Measurements from ENCODE around the gene EDN3. TPM values are rescaled to one million over a fixed set of nuclear protein-coding genes. Genes with fewer than 3 reads are reported as not detected.

EDN3 gene
- total and polyA plus RNA-seq, 2 experiments from 2014 or later, result 0.13 to 0.17 TPM

GRCh38 chr20:59359906-59360725 is 59.7 kb downstream of the EDN3 start:
- H3K27ac ChIP-seq (ENCODE audit: low read depth), result no peak overlapping the region
- H3K27ac Mint-ChIP-seq, result 0 out of 2 replicates have a peak overlapping the region, but pooled peaks have one; percentile 43
- H2AFZ ChIP-seq, result 0 out of 2 replicates have a peak overlapping the region, but pooled peaks have one; percentile 47
- ATAC-seq (peak; percentile 37; the same call in 2 of the 3 replicates), DNase-seq (ENCODE audit: low spot score) (no peak)
- no peak overlapping the region for H3K4me2 ChIP-seq
- H3K79me2 ChIP-seq (replicated peaks; ENCODE audit: insufficient read depth), result no peaks in the 10 kb centered on the region
- no peaks in the 10 kb centered on the region for H3K36me3 Mint-ChIP-seq (ENCODE audit: low read depth)
- H3F3A ChIP-seq (replicated peaks; ENCODE audit: low read depth), result no peaks in the 10 kb centered on the region
- TF ChIP-seq ETS1 (IDR thresholded peaks at IDR 0.05) (no peak), NANOG (IDR thresholded peaks at IDR 0.05; ENCODE audit: borderline replicate concordance) (no peak), ZNF114 (CRISPR knock-in tag; IDR thresholded peaks at IDR 0.05) (no peak), REST (IDR thresholded peaks at IDR 0.05; ENCODE audit: unreplicated experiment) (no peak), STAT1 (IDR thresholded peaks at IDR 0.05; ENCODE audit: unreplicated experiment) (no peak), CREB1 (CRISPR knock-in tag; IDR thresholded peaks at IDR 0.05; ENCODE audit: low read depth) (no peak), ZNF331 (CRISPR knock-in tag; IDR thresholded peaks at IDR 0.05; ENCODE audit: low read depth) (no peak), JUNB (IDR thresholded peaks at IDR 0.05; ENCODE audit: unreplicated experiment) (no peak)
- TF ChIP-seq, protein P1, sequence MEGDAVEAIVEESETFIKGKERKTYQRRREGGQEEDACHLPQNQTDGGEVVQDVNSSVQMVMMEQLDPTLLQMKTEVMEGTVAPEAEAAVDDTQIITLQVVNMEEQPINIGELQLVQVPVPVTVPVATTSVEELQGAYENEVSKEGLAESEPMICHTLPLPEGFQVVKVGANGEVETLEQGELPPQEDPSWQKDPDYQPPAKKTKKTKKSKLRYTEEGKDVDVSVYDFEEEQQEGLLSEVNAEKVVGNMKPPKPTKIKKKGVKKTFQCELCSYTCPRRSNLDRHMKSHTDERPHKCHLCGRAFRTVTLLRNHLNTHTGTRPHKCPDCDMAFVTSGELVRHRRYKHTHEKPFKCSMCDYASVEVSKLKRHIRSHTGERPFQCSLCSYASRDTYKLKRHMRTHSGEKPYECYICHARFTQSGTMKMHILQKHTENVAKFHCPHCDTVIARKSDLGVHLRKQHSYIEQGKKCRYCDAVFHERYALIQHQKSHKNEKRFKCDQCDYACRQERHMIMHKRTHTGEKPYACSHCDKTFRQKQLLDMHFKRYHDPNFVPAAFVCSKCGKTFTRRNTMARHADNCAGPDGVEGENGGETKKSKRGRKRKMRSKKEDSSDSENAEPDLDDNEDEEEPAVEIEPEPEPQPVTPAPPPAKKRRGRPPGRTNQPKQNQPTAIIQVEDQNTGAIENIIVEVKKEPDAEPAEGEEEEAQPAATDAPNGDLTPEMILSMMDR (conservative IDR thresholded peaks at IDR 0.05; ENCODE audit: low read depth in 2 of 2), result no peak
- H3K9me2 ChIP-seq (ENCODE audit: insufficient read depth), result no peaks in the 10 kb centered on the region
- no peaks in the 10 kb centered on the region for H3K27me3 ChIP-seq (ENCODE audit: insufficient read depth)
- H3K9me3 Mint-ChIP-seq, result peaks cover 3% of the 10 kb centered on the region; the same call in 1 of the 3 replicates
- no peaks in the 10 kb centered on the region for H4K20me1 ChIP-seq (replicated peaks; ENCODE audit: insufficient read depth)
- H3K4me1 ChIP-seq (ENCODE audit: insufficient read depth), result peaks cover 3% of the 10 kb centered on the region; the same call in 1 of the 2 replicates
- no peak overlapping the region for H3K4me3 ChIP-seq
- no peaks in the 10 kb centered on the region for H3K36me3 ChIP-seq (ENCODE audit: insufficient read depth)
- no peak overlapping the region for H3K4me3 Mint-ChIP-seq
- H3K27me3 Mint-ChIP-seq (ENCODE audit: insufficient read depth, low read depth, poor library complexity), result peaks cover 4% of the 10 kb centered on the region
- peaks cover 14% of the 10 kb centered on the region for H3K4me1 Mint-ChIP-seq

Data from GM23338 (cell line).